Stimulated activated CD4-positive, alpha-beta T cell treated with anti-CD3 and anti-CD28 coated beads, Interleukin-1b, Interleukin-23, amount 100 ng/mL, for 48 hours (primary cell): Measurements from ENCODE around the gene GAST.
A peak's percentile ranks its signal among the peaks of the same experiment; 100 is the strongest.
"Not testable (repeated sequence)": the region's sequence is repeated elsewhere in the genome, so short reads cannot be mapped to it uniquely, and the experiment has no call there.

ENCODE experiments used
- DNase-seq: peaks from one replicate; pipeline ENCODE4 v3.0.0-alpha.2; 2020

Gene GAST

GRCh38 chr17:41684035-41684434 is 28.1 kb upstream of the GAST start:
- no peak for DNase-seq

- DNase-seq = not testable (repeated sequence)
Observed at GRCh38 chr17:41685753-41686152, 26.4 kb upstream of the GAST start.

- no peak for DNase-seq
Observed at GRCh38 chr17:41686281-41686680, 25.9 kb upstream of the GAST start.

- DNase-seq = peak; percentile 58
Observed at GRCh38 chr17:41687828-41688640, 24.1 kb upstream of the GAST start.

GRCh38 chr17:41688641-41689496 is 23.3 kb upstream of the GAST start, which contains the start of gene EIF1:
Gene EIF1 (plus strand): TSS chr17:41688885. CDS start chr17:41689039, 154 bp downstream.
- peak; percentile 100 for DNase-seq

GRCh38 chr17:41689497-41690299 is 22.4 kb upstream of the GAST start:
- peak; percentile 47 for DNase-seq

GRCh38 chr17:41690497-41690896 is 21.6 kb upstream of the GAST start:
- DNase-seq = no peak

GRCh38 chr17:41691031-41691777 is 20.9 kb upstream of the GAST start:
- DNase-seq = no peak

- no peak for DNase-seq
Observed at GRCh38 chr17:41692722-41693521, 19.2 kb upstream of the GAST start.

- DNase-seq = no peak
Observed at GRCh38 chr17:41695134-41695661, 16.9 kb upstream of the GAST start.

- peak; percentile 74 for DNase-seq
Observed at GRCh38 chr17:41695954-41696757, 16.0 kb upstream of the GAST start.

- DNase-seq = no peak
Observed at GRCh38 chr17:41697122-41697962, 14.8 kb upstream of the GAST start.

- not testable (repeated sequence) for DNase-seq
Observed at GRCh38 chr17:41700843-41701242, 11.3 kb upstream of the GAST start.

GRCh38 chr17:41702712-41703111 is 9.4 kb upstream of the GAST start:
- DNase-seq = no peak

- no peak for DNase-seq
Observed at GRCh38 chr17:41705271-41705991, 6.7 kb upstream of the GAST start.

GRCh38 chr17:41707803-41708669 is 4.1 kb upstream of the GAST start:
- no peak for DNase-seq

- peak; percentile 49 for DNase-seq
Observed at GRCh38 chr17:41710472-41711090, 1.6 kb upstream of the GAST start.
